ENCODE data around the gene GRK2.

Gene GRK2

DNA sequence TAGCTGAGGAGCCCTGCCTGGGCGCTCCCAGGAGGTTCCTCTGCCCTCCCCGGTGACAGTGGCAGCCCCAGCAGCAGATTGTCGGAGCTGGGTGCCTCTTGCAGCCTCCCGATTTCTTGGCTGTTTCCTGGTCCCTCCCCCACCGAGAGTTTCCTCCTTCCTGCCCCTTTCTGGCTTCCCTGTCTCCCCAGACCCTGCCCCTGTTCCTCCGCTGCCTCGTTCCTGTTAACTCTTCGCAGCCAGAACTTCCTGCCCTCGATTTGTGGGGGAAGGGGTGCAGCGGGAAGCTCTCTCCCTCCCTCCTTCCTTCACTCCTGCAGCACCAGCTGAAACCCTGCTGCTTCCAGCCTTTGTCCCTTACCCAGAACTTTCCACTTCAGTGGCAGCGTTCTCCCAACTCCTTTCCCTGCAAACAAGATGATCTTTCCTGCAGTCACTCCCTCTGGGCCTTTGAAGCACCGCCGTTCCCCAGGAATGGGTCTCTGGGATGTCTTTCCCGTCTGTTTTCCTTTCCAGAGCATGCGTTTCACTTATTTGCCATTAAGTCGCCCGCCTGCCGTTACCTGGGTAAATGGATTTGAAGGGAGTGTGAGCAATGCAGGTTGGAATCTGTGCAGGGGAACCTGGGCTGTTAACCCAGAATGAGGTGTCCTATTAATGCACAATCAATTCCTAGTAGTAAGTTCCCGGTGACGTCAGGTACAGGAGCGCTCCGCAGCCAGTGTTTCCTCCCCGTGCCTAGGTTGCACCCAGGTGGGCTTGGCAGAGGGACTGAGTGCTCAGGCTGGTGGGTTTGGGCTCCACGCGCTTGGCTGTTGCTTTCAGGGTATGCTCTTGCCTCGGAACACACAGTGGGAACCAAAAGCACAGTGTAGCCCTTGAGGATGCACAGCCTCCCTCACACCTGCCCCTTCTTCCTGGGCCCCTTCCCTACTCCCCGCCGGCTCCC lies 4.3 kb downstream of the GRK2 start:
- no peak for DNase-seq (ENCODE audit: low read depth, low spot score)

DNA sequence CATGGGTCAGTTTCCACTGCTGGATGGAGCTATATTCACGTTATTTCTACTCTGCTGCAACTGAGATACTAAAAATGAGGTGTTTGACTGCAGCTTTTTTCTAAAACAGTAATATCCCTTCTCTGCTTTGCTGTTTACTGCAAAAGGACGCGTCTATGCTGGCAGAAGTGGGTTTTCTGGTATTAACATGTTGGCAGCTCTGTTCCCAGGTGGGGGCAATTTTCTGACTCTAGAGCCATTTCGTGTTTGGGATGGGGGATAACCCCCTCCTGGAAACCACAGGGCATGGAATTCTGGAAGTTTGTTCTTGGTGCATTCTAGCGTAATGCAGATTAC lies 4.9 kb downstream of the GRK2 start:
- DNase-seq (ENCODE audit: low read depth, low spot score) = no peak

DNA sequence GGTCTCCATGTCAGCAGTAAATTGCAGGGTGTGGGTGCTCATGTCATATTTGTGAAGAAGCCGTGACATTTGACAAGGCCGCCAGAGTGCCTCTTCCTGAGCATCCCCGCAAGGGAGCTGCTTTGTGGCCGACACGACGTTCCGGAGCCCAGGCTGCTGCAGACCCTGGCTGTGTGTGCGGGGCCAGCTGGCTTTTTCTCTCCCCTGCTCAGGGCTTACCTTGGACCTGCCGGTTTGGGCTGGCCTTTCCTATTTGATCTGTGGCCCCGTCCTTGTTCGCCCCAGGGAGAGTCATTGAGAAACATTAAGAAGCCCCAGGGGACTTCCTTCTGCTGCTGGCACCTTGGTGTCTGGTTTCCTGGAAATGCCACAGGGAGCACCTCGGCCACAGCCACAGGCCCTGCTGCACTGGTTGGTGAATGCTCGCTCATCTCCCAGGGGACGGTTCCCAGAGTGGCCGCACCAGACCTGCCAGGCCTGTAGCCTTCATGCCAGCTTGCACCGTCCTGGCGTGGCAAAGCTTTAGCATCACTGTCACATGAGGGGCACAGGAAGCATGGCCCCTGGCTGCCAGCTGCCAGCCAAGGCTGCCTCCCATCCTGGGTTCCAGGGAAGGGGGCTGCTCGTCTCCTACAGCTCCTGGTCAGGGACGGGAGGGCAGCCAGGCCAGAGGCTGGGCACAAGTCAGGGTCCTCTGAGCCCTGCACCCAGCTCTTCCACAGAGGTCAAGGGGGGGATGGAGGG lies 5.4 kb downstream of the GRK2 start:
- DNase-seq (ENCODE audit: low read depth, low spot score) = no peak

DNA sequence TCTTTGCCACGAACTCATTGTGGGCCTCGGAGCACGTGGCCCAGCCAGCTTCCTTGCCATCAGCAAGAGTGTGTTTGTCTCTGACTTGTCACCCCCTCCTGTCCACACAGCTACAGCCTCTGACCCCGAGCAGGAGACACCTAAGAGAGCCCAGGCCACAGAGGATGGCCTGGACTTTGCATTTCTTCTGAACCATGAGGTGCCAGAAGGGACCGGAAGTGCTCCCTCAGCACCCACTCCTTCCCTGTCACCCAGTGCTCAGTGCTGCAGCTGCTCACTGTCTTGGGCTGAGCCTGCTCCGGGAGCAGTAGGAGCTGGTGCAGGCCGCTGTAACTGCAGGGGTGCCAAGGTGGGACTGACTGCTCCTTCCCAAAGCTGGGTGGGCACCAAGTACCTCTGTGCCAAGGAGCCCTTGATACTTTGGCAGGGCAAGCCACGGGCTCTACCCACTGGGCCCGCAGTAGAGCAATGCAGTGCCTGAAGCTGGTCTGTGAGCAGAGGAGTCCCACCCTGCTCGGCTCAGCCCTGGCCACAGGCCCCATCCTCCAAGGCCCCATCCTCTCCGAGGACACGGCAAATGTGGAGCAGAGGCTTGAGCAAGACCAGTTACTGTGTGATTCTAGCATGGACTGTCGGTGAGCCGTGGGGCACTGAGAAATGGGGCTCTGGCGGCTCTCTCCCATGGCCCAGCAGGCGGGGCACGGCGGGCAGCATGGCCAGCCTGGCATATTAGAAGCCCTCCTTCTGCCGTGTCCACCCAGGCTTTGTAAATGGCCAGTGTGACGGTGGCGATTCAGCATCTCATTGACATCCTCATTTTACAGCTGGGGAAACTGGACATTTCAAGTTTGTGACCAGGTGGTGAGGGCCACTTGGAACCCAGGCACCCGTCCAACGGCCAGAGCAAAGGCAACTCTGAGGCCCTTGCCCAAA lies 6.3 kb downstream of the GRK2 start:
- DNase-seq (ENCODE audit: low read depth, low spot score) = no peak

DNA sequence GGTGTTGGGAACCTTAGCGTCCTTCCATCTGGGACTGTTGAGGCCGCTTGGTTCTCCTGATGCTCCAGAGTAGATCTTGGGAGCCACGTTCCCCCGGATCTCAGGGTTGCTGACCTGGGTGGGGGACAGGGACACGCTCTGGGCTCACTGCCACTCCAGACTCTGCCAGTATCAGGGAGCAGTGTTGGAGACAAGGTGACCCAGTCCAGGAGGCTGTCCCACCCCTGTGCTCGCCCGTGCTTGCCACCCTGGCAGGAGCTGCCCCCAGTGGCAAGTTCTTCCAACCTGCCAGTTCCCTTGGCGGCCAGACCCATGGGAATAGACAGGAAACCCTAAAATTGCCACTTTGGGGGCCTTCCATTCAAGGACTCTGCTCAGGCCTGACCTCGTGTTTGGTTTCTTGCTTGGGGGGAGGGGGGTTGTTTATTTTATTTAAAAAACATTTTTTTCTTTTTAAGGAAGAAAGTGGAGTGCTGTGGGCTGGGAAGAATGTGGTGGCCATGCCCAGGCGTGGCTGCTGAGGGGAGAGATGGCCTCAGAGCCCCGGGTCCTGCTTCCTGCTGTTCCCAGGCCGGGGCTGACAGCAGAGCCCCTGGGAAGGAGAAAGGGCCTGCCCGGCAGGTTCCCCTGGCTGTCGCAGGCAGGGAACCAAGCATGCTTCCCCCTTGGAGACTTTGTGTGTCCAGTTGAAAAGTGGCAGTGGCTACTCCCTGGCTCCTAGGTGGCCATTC lies 7.2 kb downstream of the GRK2 start:
- no peak for DNase-seq (ENCODE audit: low read depth, low spot score)

DNA sequence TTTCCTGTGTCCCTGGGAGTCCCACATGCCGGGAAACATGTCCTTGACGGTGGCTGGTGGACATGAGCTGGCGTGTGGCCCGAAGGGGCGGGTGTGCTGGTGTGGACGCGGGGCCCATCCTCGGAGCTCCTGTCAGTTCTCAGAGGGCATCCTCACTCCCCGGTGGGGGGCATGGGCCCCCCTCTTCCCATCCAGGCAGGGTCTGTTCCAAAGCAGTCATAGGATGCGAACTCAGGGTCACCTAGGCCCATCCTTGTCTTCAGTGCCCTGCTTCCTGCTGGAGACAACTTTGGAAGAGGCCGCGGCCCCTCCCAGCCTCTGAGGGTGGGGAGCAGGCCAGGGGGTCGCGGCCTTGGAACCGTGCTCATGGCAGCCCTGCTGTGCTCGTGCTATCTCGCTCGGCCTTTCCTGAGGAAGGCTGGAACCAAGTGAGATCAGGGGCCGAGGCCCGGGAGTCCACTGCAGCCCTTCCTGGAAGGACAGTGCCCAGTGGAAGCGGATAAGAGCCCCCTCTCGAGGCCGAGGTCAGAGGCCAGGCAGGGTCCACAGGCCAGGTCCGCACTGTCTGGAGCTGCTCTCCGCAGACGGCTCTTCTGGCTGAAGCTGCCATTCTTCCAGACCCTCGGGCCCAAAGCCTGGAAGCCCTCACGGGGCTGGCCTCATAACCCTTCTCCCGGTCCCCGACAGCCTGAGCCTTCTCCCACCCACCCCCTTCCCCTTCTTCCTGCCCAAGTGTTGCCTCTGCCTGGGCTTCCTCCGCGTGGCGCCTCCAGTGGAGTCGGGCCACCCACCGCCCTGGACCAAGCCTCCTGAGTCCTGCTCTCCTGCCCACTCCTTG lies 8.7 kb downstream of the GRK2 start:
- no peak for DNase-seq (ENCODE audit: low read depth, low spot score)

DNA sequence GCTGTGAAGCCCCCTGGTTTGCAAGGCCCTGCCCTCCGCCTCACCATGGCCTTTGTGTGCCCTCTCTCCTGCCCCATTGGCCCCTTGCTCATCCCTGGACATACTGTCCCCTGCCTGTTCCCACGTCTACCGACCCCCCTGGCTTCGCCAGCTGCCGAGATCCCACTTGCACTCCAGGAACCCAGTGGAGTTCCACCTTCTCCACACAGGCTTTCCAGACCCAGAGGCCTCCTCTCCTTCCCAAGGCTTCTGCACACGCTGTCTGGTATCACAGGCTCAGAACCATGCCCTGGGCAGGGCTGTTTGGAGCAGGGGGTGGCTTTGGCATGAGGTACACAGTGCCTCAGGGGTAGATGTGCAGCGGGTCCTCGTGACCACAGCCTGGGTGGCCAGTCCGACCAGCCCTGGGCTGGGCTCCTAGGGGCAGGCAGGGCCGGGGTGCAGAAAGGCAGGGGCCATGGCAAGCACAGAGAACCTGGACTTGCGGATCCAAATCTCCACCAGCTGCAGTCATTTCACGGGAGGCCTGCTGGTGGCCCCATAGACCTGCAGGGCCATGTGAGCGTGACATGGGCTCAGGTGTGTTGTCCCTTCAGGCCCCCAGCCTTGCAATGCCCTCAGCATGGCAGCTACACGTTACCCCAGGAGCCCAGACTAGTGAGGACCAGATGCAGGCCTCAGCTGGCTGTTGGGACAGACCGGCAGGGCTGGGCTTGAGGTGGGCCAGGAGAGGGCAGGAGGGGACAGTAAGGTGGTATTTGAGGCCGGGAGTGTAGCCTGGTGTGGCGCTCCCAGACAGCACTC lies 9.5 kb downstream of the GRK2 start:
- no peak for DNase-seq (ENCODE audit: low read depth, low spot score)

DNA sequence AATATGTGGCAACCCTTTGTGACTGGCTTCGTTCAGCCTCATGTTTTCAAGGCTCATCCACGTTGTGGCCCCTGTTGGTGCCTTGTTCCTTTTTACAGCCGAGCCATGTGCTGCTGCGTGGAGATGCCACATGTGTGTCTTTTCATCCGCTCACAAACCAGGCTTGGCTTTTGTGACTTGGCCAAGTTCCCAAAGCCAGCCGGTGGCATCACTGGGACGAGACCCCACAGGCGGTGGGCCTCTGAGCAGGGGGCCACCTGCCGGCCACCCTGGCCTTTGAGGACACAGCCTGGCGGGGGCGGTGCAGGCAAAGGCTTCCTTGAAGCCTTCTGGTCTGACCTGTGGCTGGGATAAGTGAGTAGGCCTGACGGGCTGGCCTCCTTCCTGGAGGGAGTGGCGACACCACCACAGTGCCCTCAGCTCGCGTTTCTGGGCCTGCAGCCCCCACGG lies 10.5 kb downstream of the GRK2 start:
- DNase-seq (ENCODE audit: low read depth, low spot score) = no peak

DNA sequence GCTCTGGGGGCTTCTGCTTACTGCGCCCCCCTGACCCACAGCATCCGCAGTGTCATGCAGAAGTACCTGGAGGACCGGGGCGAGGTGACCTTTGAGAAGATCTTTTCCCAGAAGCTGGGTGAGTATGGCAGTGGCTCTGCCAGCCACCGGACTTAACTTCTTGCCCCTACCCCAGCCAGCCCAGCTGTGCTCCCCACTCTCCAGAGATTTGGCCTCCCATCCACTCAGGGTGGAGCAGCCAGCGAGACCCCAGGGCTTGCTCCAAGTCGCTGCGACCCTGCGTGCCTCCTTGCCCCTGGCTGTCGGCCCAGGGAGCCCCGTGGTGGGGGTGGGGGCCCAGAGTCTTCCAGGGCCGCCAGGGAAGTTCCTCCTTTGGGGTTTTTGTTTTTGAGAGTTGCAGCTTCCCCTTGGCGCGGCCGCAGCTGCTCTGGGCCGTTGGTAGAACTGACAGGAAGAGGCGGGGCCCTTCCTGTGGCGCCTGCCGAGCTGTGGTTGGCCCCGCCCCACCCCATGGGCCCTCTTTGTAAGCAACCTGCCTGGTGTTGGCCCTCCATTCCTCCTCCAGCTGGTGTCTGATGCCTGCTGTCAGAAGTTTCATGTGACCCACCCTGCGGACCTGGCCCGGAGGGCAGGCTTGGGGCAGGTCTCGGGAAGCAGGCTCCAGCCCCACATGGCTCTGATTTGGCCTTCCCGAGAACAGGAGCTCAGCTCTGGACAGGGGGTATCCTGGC lies 11.1 kb downstream of the GRK2 start:
- no peak for DNase-seq (ENCODE audit: low read depth, low spot score)

DNA sequence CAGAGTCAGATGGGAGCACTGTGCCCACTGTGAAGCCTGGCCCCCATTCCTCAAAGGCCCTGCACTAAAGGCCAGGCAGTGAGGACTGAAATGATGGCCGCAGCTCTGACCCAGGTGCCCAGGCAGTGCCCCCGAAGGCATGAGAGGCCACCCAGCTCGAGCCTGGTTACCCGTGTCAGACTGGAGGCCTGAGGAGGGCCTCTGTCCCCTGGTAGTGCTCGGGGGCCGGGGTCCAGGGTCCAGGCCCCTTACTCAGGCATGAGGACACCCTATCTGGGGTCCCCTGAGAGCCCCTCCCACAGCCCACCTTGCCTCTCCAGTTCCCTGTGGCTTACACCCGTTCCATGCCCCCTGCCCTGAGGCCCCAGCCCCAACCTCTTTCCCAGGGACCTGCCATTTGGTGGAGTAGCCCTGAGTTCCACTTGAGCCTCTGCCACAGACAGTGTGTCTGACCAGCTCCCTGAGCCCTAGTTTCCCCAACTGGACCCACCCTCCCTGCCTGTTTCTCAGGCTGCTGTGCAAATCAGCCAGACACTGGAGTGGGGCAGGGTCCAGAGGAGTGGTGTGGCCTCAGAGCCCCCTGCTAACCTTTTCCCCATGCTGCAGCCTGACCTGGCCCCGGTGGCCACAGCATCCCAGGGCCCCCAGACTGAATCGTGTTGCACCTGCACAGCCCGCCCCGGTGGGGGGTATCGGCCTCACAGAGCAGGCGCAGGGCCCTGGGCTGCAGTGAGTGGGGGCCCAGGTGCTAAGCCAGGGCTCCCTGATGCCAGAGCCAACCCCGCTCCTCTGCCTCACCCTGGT lies 12.1 kb downstream of the GRK2 start:
- no peak for DNase-seq (ENCODE audit: low read depth, low spot score)

DNA sequence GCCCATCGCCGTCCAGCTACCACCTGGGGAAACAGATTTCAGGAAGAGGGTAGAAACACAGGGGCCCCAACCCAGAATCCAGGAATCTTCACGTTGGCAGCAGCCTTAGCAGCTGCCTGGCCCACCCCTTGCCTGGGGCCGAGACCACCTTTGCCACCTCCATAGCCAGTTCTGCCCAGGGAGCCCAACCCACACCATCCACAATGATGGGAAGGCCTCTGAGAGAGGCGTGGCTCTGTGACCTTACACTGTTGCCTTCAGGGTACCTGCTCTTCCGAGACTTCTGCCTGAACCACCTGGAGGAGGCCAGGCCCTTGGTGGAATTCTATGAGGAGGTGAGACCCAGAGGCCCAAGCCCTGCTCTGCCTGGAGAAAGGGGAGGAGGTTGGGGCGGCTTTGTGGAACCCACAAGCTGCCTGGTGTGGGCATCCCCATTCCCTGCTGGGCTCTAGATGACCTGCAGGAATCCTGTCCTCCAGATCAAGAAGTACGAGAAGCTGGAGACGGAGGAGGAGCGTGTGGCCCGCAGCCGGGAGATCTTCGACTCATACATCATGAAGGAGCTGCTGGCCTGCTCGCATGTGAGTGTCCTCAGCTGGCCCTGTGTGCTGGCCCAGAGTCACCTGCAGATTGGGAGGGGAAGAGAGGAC lies 12.8 kb downstream of the GRK2 start:
- DNase-seq (ENCODE audit: low read depth, low spot score) = no peak

DNA sequence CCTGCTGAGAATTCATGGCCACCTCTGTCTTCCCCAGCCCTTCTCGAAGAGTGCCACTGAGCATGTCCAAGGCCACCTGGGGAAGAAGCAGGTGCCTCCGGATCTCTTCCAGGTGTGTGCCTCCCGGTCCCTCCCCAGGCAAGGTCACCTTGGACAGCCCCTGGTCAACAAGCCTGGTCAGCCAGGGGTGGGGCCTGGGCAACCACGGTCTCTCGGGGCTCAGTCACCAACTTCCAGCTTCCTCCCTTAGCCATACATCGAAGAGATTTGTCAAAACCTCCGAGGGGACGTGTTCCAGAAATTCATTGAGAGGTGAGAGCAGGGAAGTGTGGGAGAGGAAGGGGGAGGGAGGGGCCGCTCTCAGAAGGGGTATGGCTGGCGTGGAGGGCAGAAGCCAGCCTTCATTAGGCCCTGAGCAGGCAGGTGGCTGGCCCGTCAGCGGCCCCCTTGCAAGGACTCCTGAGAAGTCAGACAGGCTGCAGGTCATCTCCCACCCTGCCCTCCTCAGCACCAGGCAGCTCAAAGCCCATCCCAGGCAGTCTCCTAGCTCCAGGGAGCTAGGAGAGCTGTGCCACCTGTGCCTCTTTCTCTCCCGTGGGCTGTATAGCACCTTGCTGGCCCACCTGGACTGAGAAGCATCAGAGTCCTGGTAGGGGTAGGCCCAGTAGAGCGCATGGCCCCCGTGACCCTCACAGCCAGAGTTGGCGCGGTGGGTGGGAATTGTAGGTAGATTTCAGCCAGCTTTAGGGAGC lies 13.5 kb downstream of the GRK2 start:
- DNase-seq (ENCODE audit: low read depth, low spot score) = no peak

DNA sequence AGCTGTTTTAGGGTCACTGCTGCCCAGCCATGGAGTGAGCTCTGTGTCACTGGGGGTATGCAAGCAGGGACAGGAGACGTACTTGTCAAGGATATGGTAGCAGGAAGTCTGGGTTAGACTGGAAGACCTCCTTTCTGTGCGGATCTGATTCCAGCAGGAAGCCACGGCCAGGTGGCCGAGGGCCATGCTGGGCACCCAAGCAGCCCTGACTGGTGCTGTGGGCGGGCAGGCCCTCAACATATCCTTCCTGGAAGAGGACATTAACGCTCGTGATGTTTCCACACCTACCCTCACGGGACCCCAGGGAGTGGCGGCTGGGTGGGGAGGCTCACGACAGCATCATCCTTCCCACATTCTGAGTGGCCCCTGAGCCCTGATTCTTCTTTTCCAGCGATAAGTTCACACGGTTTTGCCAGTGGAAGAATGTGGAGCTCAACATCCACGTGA lies 14.1 kb downstream of the GRK2 start:
- no peak for DNase-seq (ENCODE audit: low read depth, low spot score)

DNA sequence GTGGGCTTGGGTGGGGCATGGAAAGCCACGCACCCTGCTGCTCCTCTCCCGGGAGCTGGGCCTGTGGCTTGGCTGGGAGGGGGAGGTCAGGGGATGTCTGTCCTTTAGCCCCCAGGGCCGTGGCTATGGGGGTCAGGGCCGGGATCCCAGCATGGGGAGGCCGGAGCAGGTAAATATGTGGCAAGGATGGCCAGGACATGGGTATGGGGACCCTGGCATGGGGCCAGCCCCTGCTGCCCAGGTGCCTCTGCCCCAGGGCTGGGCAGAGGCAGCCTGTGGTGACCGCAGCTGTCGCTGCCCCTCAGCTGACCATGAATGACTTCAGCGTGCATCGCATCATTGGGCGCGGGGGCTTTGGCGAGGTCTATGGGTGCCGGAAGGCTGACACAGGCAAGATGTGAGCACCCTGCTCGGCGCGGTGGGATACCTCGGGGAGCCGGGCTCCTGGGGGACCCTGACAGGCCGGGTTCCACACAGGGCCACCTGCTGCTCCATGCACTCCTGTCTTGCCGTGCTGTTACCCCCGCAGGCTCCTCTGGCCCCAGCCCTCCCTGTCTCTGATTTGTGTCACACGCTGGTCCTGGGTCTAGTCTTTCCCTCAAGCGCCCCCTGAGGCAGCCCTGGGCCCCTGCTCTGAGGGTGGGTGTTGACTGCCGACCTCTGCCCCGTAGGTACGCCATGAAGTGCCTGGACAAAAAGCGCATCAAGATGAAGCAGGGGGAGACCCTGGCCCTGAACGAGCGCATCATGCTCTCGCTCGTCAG lies 14.7 kb downstream of the GRK2 start:
- no peak for DNase-seq (ENCODE audit: low read depth, low spot score)

DNA sequence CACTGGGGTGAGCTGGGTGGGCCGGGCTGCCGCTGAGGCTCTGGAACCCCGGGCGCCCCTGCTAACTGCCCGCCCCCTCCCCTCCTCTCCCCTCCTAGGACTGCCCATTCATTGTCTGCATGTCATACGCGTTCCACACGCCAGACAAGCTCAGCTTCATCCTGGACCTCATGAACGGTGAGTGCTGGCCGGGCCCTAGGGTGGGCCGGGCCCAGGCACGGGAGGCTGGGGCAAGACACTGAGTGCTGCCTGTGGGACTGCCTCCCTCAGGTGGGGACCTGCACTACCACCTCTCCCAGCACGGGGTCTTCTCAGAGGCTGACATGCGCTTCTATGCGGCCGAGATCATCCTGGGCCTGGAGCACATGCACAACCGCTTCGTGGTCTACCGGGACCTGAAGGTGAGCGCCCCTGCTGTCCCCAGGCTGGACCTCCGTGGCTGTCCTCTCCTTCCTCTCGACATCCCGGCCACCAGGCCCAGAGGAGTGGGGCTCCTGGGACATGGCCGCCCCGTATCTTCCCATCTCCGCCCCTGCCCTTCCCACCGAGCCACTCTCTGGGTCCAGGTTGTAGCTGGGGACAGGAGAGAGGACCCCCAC lies 15.4 kb downstream of the GRK2 start:
- DNase-seq (ENCODE audit: low read depth, low spot score) = no peak
